Right lobe of liver (tissue), 6 donors: ENCODE results near the gene DSC3. TPM values are rescaled to one million over a fixed set of nuclear protein-coding genes. Genes with fewer than 3 reads are reported as not detected.

Experiments used
- ATAC-seq, 4 donors: fragments of 200-7000 bp; cut with Tn5 transposase; one replicate each; pipeline ENCODE4 v1.9.1; 2020; ENCODE audit warnings: mild to moderate bottlenecking in 4 of 4, moderate library complexity in 4 of 4
- DNase-seq, 3 donors: peaks; one replicate each; pipeline ENCODE4 v3.0.0-alpha.2; 2020
- H3K27ac ChIP-seq, 3 donors: fragments of 200-600 bp; one replicate each; pipeline ENCODE4 v1.8.0; 2022
- H3K27me3 ChIP-seq, 2 donors: fragments of 200-600 bp; one replicate each; pipeline ENCODE4 v1.8.0; 2022
- H3K36me3 ChIP-seq, 4 donors: fragments of 200-600 bp; sonication (generic) in 1 of 4; one replicate each; pipeline versions ENCODE4 v1.5.1 to v1.8.0; 2017 to 2022; ENCODE audit warnings: control low read depth in 1 of 4
- H3K4me1 ChIP-seq, 4 donors: fragments of 200-600 bp; sonication (generic) in 1 of 4; one replicate each; pipeline versions ENCODE4 v1.5.1 to v1.8.0; 2017 to 2022; ENCODE audit warnings: control low read depth in 1 of 4
- H3K4me3 ChIP-seq, 3 donors: fragments of 200-600 bp; one replicate each; pipeline ENCODE4 v1.8.0; 2022
- H3K9me3 ChIP-seq, 4 donors: fragments of 200-600 bp; sonication (generic) in 1 of 4; one replicate each; pipeline versions ENCODE4 v1.5.1 to v1.8.0; 2017 to 2022; ENCODE audit warnings: control low read depth in 1 of 4
- CTCF ChIP-seq, 4 donors: fragments of 200-600 bp in 3 of 4; fragments of 450-650 bp in 1 of 4; IDR thresholded peaks; one replicate each; pipeline versions ENCODE4 v1.5.1 to v1.8.0; 2016 to 2022; ENCODE audit warnings: antibody characterized with exemption in 4 of 4, mild to moderate bottlenecking in 2 of 4
- POLR2A ChIP-seq: fragments of 450-650 bp; IDR thresholded peaks from one replicate; pipeline ENCODE4 v1.6.1; 2017; ENCODE audit warnings: antibody characterized with exemption, mild to moderate bottlenecking
- WGBS: methylation state at CpG from one replicate; pipeline ENCODE4 v1.1.6; 2018; ENCODE audit warnings: low coverage, low lambda C conversion rate; ENCODE audit not compliant: insufficient coverage; ENCODE audit errors: missing lambda C conversion rate; 5-methylcytosine and 5-hydroxymethylcytosine counted together
- intact Hi-C, 2 donors: fragments of 100-400 bp; cut with DNase I; formaldehyde crosslinking; loops; one replicate each; pipeline versions ENCODE4 v1.11.2 to v1.14.1; 2022
- total RNA-seq, 6 experiments: library from RNA; depleted of rRNA in 2 of 6; stranded (reverse); fragments of >200 nt in 2 of 6; fragmentation: NEBNext Ultra II Directional in 3 of 6; extraction: Animal tissue kit (Norgen Biotek cat#: 25700) in 3 of 6; gene quantifications; one replicate each; pipeline versions ENCODE4 v1.1.0 to v1.2.4, GENCODE V29; 2016 to 2023
- donor health status: DM: no; HTN: yes; CAD: no.
- donor health status: DM: no; HTN: no; CAD: no.
- donor health status: DM: no; HTN: no; CAD: no.
- donor health status: DM: no; HTN: yes; CAD: no.
- donor health status: DM: no; HTN: yes; CAD: no.

DSC3 gene
- total RNA-seq, 6 experiments from 2014 or later, result 0.07 TPM; not detected in 5

GRCh38 chr18:30999186-30999585, 43.4 kb downstream of the DSC3 start:
- Histone ChIP-seq H3K27ac (no peak overlapping the region), H3K27me3 (no peaks in the 10 kb centered on the region), H3K36me3 (no peaks in the 10 kb centered on the region), H3K9me3 (no peaks in the 10 kb centered on the region), H3K4me1 (no peaks in the 10 kb centered on the region), H3K4me3 (no peak overlapping the region)
- no peak for DNase-seq
- TF ChIP-seq POLR2A, result no peak
- peak; percentile 29 to 41 (median 36) for TF ChIP-seq CTCF (IDR thresholded peaks at IDR 0.05)
- ATAC-seq, result peak in 1 of 4 donors; percentile 17
- WGBS, result 9% methylated on average over 2 of the region's 2 CpGs
- intact Hi-C loops, result no loop called here

GRCh38 chr18:30997223-30997622, 45.3 kb downstream of the DSC3 start:
- Histone ChIP-seq H3K9me3 (no peaks in the 10 kb centered on the region), H3K27me3 (no peaks in the 10 kb centered on the region), H3K4me1 (no peaks in the 10 kb centered on the region), H3K4me3 (no peak overlapping the region), H3K36me3 (no peaks in the 10 kb centered on the region), H3K27ac (no peak overlapping the region)
- intact Hi-C loops, result no loop called here
- TF ChIP-seq POLR2A (no peak), CTCF (IDR thresholded peaks at IDR 0.05) (no peak)
- WGBS, result 59% methylated on average over 2 of the region's 2 CpGs
- ATAC-seq, result no peak
- DNase-seq, result no peak

- H3K27ac ChIP-seq, result no peak overlapping the region
- H3K36me3 ChIP-seq, result no peaks in the 10 kb centered on the region
- intact Hi-C loops, result no loop called here
- TF ChIP-seq POLR2A (no peak), CTCF (IDR thresholded peaks at IDR 0.05) (no peak)
- DNase-seq (no peak), ATAC-seq (no peak)
- no peak overlapping the region for H3K4me3 ChIP-seq
- H3K9me3 ChIP-seq, result no peaks in the 10 kb centered on the region
- H3K4me1 ChIP-seq, result no peaks in the 10 kb centered on the region
- no peaks in the 10 kb centered on the region for H3K27me3 ChIP-seq
- 100% methylated on average over 1 of the region's 2 CpGs for WGBS
Measured at GRCh38 chr18:30992231-30992630, 50.3 kb downstream of the DSC3 start.

GRCh38 chr18:30991397-30991796, 51.1 kb downstream of the DSC3 start:
- intact Hi-C loops, result no loop called here
- 46% methylated on average over 5 of the region's 5 CpGs for WGBS
- Histone ChIP-seq H3K4me3 (no peak overlapping the region), H3K36me3 (no peaks in the 10 kb centered on the region), H3K27me3 (no peaks in the 10 kb centered on the region), H3K4me1 (no peaks in the 10 kb centered on the region), H3K9me3 (no peaks in the 10 kb centered on the region), H3K27ac (no peak overlapping the region)
- ATAC-seq (no peak), DNase-seq (no peak)
- TF ChIP-seq POLR2A (no peak), CTCF (IDR thresholded peaks at IDR 0.05) (no peak)

- H3K36me3 ChIP-seq, result no peaks in the 10 kb centered on the region
- H3K4me1 ChIP-seq, result no peaks in the 10 kb centered on the region
- no peaks in the 10 kb centered on the region for H3K9me3 ChIP-seq
- ATAC-seq (no peak), DNase-seq (no peak)
- H3K27me3 ChIP-seq, result no peaks in the 10 kb centered on the region
- WGBS, result 56% methylated on average over 1 of the region's 1 CpG
- TF ChIP-seq POLR2A, result no peak
- TF ChIP-seq CTCF (IDR thresholded peaks at IDR 0.05), result no peak
- H3K4me3 ChIP-seq, result no peak overlapping the region
- no peak overlapping the region for H3K27ac ChIP-seq
- intact Hi-C loops, result no loop called here
Measured at GRCh38 chr18:30989141-30989540, 53.4 kb downstream of the DSC3 start.
